GM18909 (cell line): ENCODE results near the gene ZFYVE21.

Experiments used
- ATAC-seq: cut with Tn5 transposase; IDR thresholded peaks from one replicate; pipeline ENCODE4 v1.9.1; 2021; ENCODE audit warnings: mild to moderate bottlenecking; ENCODE audit not compliant: unreplicated experiment, poor library complexity

ZFYVE21 gene

GRCh38 chr14:103735439-103735814 is 19.8 kb downstream of the ZFYVE21 start:
- ATAC-seq = no peak

- ATAC-seq = no peak
These were observed 20.4 kb downstream of the ZFYVE21 start for GRCh38 chr14:103735815-103736545.

GRCh38 chr14:103736546-103737431 is 21.2 kb downstream of the ZFYVE21 start:
- no peak for ATAC-seq

- ATAC-seq = no peak
These were observed 21.9 kb downstream of the ZFYVE21 start for GRCh38 chr14:103737432-103738045.

GRCh38 chr14:103738166-103738565 is 22.6 kb downstream of the ZFYVE21 start:
- no peak for ATAC-seq

- ATAC-seq = no peak
These were observed 23.3 kb downstream of the ZFYVE21 start for GRCh38 chr14:103738701-103739451.

GRCh38 chr14:103739466-103739792 is 23.8 kb downstream of the ZFYVE21 start:
- no peak for ATAC-seq

- ATAC-seq = no peak
These were observed 24.3 kb downstream of the ZFYVE21 start for GRCh38 chr14:103739793-103740501.

- no peak for ATAC-seq
These were observed 25.5 kb downstream of the ZFYVE21 start for GRCh38 chr14:103740991-103741689.

- ATAC-seq = no peak
These were observed 26.3 kb downstream of the ZFYVE21 start for GRCh38 chr14:103741876-103742275.

- ATAC-seq = no peak
These were observed 27.1 kb downstream of the ZFYVE21 start for GRCh38 chr14:103742499-103743255.

GRCh38 chr14:103743691-103744090 is 28.1 kb downstream of the ZFYVE21 start:
- ATAC-seq = no peak

- ATAC-seq = no peak
These were observed 29.2 kb downstream of the ZFYVE21 start for GRCh38 chr14:103744621-103745395.

- ATAC-seq = no peak
These were observed 29.8 kb downstream of the ZFYVE21 start for GRCh38 chr14:103745424-103745823.

- ATAC-seq = no peak
These were observed 31.1 kb downstream of the ZFYVE21 start for GRCh38 chr14:103746701-103747100.

GRCh38 chr14:103748534-103748857 is 32.9 kb downstream of the ZFYVE21 start:
- ATAC-seq = no peak

- no peak for ATAC-seq
These were observed 33.8 kb downstream of the ZFYVE21 start for GRCh38 chr14:103749452-103749851.

GRCh38 chr14:103749860-103750259 is 34.2 kb downstream of the ZFYVE21 start:
- no peak for ATAC-seq
